LHCN-M2 (cell line): ENCODE data around the gene CACNA1G. TPM values are rescaled to one million over a fixed set of nuclear protein-coding genes. Genes with fewer than 3 reads are reported as not detected.
A peak's percentile ranks its signal among the peaks of the same experiment; 100 is the strongest.

Source experiments
- DNase-seq: peaks from one replicate; pipeline ENCODE4 v3.0.0-alpha.2; 2012; ENCODE audit warnings: low read depth
- total RNA-seq: library from RNA; depleted of rRNA; stranded (reverse); fragments of >200 nt; gene quantifications from 2 replicates; pipeline ENCODE4 v1.2.3, GENCODE V29; 2014

CACNA1G gene
- total RNA-seq, 1 experiment from 2014 or later = under 0.01 TPM

- DNase-seq = no peak
Measured at GRCh38 chr17:50645748-50646682, 85.5 kb downstream of the CACNA1G start.

DNA sequence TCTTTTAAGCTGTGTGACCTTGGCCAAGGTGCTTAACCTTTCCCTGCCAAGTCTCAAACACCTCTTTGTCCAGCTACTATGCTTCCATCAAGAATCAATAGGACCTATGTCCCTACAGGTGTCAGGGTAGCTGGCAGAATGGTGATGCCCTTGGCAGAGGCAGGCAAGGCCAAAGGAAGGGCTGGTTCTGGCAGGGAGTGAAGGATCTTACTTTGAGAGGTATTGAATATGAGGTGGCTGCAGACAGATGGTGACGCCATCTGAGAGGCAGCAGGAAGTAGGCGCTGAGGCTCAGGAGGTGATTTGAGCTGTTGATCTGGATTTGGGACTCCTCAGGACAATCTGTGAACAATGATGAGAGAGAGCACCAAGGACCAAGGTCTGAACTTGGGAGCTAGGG, 86.7 kb downstream of the CACNA1G start:
- no peak for DNase-seq

DNA sequence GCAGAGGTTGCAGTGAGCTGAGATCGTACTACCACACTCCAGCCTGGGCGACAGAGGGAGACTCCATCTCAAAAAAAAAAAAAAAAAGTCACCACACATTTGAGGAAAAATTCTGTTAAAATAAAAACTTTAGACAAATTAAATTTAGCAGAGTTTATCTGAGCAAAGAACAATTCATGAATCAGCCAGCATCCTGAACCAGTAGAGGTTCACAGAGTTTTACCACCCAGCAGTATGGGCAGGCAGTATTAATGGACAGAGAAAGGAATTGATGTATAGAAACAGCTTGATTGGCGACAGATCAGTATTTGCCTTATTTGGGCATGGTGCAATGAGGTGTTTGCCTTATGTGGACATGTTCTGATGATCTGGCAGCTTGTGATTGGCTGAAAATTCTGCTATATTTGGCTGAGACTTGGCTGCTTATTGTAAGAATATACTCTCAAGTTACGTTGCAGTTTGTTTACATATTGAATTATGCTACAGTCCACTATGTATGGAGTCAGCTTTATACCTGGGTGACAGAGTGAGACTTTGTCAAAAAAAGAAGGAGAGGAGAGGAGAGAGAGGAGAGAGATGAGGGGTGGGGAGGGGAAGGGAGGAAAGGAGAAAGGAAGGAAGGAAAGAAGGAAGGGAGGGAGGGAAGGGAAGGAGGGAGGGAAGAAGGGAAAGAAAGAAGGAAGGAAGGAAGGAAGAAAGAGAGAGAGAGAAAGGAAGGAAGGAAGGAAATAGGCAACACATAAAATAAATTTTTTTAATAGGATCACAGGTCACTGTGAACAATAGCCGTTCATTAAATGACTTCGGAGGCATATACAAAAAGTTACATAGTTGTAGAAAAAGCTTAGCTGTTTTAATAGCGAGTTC, 88.8 kb downstream of the CACNA1G start:
- DNase-seq = no peak

GRCh38 chr17:50651661-50652060, 91.1 kb downstream of the CACNA1G start:
- DNase-seq = no peak

- DNase-seq = no peak
Measured at GRCh38 chr17:50653738-50654137, 93.2 kb downstream of the CACNA1G start.

DNA sequence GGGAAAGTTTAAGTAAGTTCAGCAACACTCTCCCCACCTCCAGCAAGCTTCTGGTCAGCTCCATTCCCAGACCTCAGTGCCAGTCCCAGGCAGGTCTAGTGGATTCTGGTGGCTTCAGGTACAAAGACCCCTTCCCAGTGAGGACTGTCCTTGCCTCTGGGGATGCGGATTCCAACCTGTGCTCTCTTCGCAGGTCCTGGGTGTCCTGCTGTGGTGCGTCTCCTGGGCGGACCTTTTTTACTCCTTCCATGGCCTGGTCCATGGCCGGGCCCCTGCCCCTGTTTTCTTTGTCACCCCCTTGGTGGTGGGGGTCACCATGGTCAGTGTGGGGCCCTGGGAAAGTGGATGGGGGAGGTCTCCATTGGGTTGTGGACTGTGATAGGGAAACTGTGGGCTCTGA, 96.0 kb downstream of the CACNA1G start:
- no peak for DNase-seq

GRCh38 chr17:50657054-50657453, 96.5 kb downstream of the CACNA1G start:
- DNase-seq = no peak

DNA sequence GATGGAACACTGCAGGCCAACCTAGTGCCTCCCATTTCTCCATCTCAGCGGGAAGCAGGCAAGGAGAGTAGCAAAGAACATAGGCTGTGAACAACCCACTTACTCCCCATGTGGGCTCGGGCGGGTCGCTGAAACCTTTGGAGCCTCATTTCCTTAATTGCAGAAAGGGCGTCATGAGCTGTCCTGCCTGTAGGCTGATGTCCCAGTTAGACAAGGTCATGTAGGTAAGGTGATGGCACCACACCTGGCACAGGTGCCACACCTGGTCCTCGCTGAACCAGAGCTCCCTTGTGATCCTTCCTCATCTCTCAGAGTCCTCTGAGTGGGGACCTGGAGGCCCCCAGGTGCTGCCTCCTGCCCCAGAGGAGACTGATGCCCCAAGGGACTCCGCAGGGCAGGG, 97.1 kb downstream of the CACNA1G start:
- no peak for DNase-seq

- DNase-seq = no peak
Measured at GRCh38 chr17:50658616-50659015, 98.1 kb downstream of the CACNA1G start.

GRCh38 chr17:50659179-50659578, 98.7 kb downstream of the CACNA1G start:
- no peak for DNase-seq

- peak; percentile 41 for DNase-seq
Measured at GRCh38 chr17:50660042-50660886, 99.7 kb downstream of the CACNA1G start.

DNA sequence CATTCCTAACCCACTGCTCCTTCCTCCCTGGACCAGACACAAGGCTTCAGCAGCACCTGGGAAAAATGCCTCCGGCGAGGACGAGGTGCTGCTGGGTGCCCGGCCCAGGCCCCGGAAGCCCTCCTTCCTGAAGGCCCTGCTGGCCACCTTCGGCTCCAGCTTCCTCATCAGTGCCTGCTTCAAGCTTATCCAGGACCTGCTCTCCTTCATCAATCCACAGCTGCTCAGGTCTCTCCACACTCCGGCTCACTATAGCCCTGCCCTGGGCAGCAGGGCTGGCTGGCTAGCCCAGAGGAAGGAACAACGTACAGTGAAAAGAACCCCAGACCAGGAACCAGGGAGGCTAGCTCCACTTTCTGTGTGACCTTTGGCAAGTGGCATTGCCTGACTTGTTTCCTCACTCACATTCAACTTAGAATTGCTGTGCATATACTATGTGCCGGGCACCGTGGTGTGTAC, 100.4 kb downstream of the CACNA1G start:
- no peak for DNase-seq

- DNase-seq = no peak
Measured at GRCh38 chr17:50661348-50661747, 100.8 kb downstream of the CACNA1G start.

DNA sequence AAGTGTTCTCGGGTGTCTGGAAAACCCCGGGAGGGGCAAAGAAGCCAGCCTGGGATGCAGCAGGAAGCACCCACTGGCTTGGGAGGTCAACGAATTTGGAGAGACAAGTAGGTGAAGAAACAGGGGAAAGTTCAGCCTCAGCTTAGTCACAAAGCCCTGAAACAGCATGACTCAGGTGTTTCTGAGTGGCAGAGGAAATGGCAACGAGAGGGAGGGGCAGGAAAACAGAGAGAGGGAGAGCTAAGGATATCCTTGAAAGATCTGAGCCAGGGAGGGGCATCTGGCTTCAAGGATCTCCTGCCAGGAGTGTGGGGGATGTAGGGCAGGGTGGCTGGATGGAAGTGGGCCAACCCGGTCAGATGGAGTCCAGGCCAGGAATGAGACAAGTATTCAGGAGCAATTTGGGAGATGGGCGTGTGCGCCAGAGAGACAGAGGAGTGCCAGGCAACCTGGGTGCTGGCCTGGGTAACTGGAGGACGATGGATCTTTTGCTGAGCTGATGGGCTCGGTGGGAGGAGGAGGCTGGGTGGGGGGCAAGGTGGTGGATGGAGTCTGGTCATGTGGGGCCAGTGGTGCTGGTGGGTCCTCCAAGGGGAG, 101.4 kb downstream of the CACNA1G start:
- peak; percentile 80 for DNase-seq

- DNase-seq = no peak
Measured at GRCh38 chr17:50662632-50663225, 102.2 kb downstream of the CACNA1G start.

DNA sequence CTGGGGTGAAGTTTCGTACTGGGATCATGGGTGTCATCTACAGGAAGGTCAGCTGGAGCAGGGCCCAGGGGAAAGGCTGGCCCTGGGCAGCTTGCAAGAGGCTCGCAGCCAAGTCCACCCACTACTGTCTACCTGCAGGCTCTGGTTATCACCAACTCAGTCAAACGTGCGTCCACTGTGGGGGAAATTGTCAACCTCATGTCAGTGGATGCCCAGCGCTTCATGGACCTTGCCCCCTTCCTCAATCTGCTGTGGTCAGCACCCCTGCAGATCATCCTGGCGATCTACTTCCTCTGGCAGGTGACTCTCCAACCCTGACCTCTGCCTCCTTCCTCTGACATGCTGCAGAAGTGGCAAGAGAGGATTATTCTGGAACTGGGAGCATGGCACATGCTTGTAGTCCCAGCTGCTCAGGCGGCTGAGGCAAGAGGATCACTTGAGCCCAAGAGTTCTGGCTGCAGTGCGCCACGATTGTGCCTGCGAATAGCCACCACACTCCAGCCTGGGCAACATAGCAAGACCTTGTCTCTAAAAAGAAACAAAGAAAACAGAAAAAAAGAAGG, 103.4 kb downstream of the CACNA1G start:
- DNase-seq = no peak

DNA sequence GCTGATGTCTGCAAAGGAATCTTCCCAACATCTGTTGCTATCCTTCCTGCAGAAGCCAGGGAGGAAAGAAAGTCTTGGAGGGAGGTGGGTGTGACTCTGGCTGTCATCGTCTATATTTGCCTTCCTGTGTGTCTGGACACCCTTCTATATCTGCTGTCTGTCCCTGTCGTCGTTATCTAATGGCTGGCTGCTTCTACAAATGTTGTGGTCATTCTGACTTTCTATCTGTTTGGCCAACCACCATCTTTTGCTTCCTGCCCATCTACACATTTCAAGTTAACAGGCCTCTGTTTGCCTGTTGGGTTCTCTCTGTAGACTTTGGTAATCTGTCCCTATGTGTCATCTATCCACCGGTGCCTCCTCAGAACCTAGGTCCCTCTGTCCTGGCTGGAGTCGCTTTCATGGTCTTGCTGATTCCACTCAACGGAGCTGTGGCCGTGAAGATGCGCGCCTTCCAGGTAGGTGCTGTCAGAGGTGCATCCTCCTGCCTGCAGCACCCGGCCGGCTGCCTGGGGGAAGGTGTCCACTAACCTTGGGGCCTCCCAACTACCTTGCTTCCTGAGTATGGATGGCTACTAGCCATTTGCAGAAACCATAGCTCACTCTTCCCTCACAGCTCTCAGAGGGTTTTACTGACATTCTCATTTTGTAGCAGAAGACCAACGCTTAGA, 104.4 kb downstream of the CACNA1G start:
- DNase-seq = no peak

GRCh38 chr17:50665838-50666237, 105.3 kb downstream of the CACNA1G start:
- no peak for DNase-seq

- DNase-seq = no peak
Measured at GRCh38 chr17:50666316-50666715, 105.8 kb downstream of the CACNA1G start.
